ACHN (cell line): ENCODE results near the gene RHOT2.

Source experiments
- DNase-seq: peaks from one replicate; pipeline ENCODE4 v3.0.0-alpha.2; 2015
- in situ Hi-C: cut with HindIII; loops from 2 replicates; pipeline ENCODE4 v1.10.0; 2017; ENCODE audit warnings: low sequenced_read_pairs, low pct_ligation_motif_present, low pct_unique_long_range_greater_than_20kb

The RHOT2 gene

DNA sequence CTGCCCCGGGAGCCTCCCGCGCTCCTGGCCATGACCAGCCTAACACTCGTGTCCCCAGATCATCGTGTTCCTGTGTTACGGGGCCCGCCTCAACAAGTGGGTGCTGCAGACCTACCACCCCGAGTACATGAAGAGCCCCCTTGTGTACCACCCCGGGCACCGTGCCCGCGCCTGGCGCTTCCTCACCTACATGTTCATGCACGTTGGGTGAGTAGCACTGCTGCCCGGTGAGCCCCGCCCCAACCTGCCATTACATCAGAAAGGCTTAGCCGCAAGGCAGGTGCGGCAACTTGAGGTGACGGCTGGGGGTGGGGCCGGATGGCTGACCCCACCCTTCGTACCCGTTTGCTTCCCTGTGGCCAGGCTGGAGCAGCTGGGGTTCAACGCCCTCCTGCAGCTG, 9.0 kb downstream of the RHOT2 start:
- in situ Hi-C loops = no loop called here
- DNase-seq = no peak

DNA sequence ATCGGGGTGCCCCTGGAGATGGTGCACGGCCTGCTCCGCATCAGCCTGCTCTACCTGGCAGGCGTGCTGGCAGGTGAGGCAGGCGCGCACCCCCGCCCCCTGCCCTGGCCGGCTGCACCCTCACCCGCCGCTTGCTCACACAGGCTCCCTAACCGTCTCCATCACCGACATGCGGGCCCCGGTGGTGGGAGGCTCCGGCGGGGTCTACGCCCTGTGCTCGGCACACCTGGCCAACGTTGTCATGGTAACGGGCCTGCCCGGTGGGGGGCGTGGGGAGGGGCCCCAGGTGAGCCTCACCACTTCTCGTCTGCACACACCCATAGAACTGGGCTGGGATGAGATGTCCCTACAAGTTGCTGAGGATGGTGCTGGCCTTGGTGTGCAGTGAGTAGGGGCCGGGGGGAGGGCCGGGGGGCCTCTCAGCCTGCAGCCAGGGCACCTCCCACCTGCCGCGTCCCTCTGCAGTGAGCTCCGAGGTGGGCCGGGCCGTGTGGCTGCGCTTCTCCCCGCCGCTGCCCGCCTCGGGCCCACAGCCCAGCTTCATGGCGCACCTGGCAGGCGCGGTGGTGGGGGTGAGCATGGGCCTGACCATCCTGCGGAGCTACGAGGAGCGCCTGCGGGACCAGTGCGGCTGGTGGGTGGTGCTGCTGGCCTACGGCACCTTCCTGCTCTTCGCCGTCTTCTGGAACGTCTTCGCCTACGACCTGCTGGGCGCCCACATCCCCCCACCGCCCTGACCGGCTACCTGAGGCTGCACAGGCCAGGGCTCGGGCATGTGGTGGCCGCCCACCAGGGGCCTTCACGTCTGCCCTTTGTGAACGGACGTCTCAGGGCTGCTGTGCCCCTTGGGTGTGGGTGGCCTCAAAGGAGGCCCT, 9.6 kb downstream of the RHOT2 start:
- DNase-seq = no peak
- in situ Hi-C loops = no loop called here

DNA sequence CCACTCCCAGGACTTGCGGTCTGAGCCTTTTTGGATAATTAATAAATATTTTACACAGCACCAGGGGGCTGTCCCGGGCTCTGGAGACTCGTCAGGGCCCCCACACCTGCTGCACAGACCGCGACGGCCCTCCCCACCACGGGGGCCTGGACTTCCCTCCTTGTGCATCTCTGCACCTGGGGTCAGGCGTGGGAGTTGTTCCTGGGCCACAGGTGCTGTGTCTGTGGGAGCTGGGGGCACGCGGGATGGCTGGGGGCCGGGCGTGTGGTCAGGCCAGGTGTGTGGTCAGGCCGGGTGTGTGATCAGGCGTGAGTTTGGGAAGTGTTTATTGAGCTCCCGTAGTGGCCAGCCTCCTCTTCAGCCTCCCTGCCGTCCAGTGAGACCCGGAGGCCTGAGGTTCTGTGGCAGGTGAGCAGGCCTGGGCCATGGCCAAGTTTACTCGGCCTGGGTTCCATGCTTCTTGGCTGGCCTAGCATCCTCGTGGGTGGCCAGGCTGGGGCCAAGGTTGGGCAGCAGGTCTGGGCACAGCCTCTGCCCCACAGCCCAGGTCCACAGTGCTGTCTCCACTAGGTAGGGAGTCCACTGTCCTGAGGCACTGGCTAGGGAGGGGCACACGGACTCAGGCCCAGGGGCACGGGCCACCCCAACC, 10.4 kb downstream of the RHOT2 start:
- no peak for DNase-seq
- in situ Hi-C loops = no loop called here

DNA sequence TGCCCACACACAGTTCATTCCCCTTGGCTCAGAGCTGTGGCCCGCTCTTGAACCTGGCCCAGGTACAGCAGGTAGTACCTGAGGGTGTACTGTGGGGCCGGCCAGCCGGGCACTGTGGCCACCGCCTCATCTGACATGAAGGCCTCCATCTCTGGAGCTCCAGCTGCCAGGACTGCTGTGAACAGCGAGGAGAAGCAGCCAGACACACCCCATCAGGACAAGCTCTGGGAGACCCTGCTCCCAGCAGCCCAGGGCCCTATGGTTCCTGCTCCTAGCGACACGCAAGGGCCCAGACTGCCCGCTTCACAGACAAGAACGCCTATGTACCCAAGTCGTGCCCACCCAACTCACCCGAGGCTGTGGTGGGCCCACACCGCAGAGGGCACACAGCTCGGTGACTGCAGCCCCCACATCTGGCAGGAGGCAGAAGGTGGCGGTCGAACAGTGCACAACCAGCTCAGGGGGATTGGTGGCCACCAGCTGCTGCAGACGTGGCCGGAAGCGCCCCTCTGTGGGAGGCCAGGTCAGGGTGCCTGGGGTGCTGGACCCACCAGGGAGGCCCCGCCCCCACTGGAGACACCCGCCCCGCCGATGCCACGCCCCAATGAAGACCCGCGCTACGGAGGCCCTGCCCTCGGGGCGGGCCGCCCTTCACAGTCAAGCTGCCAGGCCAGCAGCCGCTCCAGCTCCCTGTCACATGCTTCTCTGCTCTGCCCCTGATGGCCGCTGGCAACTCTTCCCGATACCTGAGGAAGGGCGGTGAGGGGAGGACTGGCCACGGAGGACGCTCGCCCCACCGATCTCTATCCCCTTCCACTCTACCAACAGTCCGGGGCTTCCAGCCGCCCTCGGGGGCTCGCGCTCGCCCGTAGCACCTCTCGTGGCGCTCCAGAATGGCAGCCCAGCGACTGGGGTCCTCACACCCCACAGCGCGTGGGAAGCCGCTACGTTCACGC, 11.2 kb downstream of the RHOT2 start:
- DNase-seq = peak; percentile 78
- in situ Hi-C loops = no loop called here

DNA sequence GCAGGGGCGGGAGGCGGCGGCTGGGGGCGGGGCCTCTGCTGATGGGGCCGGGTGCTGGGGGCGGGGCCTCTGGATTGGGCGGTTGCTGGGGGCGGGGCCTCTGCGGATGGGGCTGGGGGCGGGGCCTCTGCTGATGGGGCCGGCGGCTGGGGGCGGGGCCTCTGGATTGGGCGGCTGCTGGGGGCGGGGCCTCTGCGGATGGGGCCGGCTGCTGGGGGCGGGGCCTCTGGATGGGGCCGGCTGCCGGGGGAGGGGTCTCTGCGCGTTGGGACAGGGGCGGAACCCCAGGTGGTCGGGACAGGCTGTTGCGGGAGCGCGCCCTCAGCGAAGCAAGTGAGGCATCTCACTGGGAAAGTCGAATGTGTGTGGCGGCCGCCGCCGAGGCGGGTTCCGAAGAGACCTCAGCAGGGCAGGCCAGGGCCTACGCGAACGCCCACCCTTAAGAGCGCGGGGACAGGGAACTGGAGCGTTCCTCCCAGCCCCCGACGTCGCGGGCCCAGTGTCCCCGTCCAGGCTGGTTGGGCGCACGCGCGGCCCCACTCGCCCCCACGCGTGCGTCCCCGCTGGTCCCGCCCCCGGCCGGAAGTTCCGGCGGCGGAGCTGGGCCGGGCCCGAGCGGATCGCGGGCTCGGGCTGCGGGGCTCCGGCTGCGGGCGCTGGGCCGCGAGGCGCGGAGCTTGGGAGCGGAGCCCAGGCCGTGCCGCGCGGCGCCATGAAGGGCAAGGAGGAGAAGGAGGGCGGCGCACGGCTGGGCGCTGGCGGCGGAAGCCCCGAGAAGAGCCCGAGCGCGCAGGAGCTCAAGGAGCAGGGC, 12.1 kb downstream of the RHOT2 start, which contains the start of gene STUB1:
TSS of gene STUB1 (plus strand) at position 597 of the 811 bp plus-strand sequence. CDS start at position 713, 116 bp downstream.
- in situ Hi-C loops = no loop called here
- DNase-seq = peak; percentile 89

DNA sequence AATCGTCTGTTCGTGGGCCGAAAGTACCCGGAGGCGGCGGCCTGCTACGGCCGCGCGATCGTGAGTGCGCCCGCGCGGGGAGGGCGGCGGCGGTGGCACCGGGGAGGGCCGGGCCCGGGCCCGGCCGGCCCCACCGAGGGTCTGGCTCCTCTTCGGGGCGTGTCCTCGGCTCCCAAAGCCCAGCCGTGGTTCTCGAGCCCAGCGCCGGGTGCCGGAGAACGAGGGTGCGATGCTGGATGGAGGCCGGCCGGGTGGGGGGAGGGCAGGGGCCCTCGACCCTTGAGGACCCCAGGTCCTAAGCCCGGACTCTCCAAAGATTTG, 12.7 kb downstream of the RHOT2 start:
- in situ Hi-C loops = no loop called here
- DNase-seq = no peak

DNA sequence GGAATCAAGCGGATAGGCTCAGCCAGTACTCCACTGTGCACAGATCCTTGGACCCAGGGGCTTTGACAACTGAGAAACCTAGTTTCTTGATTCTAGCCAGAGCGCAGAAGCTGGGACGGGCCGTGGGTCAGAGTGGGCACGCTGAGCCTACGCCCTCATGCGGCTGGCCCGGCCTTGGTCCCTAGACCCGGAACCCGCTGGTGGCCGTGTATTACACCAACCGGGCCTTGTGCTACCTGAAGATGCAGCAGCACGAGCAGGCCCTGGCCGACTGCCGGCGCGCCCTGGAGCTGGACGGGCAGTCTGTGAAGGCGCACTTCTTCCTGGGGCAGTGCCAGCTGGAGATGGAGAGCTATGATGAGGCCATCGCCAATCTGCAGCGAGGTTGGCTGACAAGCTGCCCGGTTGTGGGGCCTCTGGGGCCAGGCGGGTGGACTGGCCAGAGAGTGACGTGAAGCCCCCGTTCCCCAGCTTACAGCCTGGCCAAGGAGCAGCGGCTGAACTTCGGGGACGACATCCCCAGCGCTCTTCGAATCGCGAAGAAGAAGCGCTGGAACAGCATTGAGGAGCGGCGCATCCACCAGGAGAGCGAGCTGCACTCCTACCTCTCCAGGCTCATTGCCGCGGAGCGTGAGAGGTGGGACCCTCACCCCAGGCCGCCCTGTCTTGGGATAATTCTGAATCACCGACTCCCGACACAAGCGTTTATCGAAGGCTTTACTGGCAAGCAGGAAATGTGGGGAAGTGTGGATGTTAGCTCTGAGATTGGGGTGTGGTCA, 13.2 kb downstream of the RHOT2 start:
- in situ Hi-C loops = no loop called here

DNA sequence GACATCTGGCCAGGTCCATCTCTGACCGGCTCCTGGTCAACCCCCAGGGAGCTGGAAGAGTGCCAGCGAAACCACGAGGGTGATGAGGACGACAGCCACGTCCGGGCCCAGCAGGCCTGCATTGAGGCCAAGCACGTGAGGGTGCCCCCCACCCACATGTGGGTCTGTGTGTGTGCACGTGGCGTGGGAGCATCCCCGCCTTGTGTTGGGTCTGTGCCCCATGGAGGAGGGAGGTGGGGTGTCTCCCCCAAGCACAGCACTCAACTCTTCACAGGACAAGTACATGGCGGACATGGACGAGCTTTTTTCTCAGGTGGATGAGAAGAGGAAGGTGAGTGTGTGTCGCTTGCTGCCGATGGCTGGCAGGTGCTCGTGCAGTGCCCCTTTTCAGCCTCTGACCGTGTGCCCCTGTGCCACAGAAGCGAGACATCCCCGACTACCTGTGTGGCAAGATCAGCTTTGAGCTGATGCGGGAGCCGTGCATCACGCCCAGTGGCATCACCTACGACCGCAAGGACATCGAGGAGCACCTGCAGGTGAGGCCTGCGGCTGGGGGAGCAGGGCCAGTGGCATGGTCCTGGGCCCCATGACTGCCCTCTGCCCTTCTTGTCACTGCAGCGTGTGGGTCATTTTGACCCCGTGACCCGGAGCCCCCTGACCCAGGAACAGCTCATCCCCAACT, 14.0 kb downstream of the RHOT2 start:
- DNase-seq = peak; percentile 30
- in situ Hi-C loops = no loop called here

More for the DNA sequence above, 13.2 kb downstream of the RHOT2 start:
- DNase-seq = peak; percentile 64

DNA sequence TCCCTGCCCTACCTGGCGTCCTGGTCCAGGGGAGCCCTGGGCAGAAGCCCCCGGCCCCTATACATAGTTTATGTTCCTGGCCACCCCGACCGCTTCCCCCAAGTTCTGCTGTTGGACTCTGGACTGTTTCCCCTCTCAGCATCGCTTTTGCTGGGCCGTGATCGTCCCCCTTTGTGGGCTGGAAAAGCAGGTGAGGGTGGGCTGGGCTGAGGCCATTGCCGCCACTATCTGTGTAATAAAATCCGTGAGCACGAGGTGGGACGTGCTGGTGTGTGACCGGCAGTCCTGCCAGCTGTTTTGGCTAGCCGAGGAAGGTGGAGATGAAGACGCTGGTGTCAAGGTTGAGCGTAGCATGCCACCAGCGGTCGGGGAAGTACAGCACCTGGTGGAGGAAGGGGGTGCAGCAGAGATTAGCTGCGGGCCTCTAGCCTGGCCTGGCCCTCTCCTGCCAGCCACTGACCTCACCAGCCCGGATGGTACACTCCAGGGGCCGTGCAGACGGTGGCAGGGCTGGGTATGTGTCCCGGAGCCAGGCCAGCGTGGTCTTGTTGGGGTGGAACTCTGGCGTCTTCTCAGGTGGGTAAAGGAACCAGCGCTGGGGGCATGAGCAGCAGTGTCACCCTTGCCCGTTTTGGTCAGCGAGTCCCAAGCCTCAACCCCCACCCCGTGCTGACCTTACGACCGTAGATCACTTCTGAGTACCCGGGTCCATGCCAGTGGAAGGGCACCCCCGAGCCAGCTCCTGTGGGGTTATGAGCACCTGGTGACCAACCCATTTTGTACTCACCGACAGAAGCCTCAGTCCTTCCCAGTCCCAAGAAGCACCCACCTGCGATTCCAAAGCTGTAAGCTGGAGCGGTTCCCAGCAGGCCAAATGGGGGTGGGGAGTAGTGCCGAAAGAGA, 14.8 kb downstream of the RHOT2 start:
- in situ Hi-C loops = no loop called here
- DNase-seq = no peak

DNA sequence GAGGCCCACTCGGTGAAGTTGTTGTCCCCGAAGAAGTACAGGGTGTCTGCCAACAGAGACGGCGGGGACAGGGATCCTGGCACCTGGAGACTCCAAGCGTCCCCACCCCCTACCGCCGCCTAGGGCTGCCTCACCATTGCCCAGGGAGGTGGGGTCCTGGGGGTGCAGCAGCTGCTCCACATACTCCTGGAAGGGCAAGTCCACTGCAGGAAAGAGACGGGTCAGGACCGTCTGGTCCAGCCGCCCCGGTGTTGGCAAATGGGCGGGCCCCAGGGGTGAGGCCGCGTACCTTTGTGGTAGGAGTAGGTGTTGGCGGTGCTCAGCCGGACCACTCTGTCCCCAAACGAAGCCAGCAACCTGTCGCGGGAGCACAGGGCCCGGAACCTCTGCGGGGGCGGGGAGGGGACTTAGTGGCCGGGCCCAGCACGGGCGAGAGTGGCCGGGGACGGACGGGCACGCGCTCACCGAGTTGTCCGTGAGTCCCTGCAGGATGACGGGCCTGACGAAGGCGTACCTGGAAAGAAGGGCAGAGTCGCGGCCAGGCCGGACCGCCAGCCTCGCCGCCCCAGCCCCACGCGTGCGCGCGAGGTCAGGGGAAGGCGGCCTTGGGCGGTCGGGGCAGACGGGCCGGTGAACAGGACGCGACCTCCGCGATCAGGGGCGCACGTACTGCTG, 15.6 kb downstream of the RHOT2 start:
- DNase-seq = no peak
- in situ Hi-C loops = no loop called here

DNA sequence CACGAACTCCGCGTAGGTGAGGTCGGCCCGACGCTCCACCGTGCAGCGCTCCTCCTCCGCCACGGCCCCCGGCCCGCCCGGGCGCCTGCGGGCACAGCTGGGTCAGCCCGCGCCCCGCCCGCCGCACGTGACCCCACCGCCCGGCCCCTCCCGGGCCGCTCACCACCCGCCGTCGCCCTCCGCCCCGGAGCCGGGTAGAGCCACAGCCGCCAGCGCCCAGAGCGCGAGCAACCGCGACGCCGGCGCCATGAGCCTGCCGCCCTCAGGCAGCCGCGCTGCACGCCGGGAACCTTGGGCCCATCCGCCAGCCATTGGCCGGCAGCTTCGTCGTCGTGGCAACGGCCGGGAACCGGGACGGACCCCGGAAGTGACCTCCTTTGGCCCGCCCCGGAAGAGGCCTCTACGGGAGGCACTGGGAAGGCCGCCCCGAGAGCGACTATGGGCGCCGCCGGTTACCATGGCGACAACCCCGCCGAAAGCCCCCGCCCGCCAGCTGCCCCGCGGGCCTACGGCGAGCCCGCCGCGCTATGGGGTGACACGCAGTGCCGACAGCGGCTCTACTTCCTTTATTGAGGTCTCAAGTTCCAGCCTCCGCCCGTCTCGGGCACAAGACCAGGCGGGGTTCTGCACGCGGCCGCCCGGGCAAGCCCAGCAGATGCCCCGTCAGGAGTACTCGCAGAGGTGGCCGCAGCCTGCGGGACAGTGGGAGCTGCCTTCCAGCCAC, 16.3 kb downstream of the RHOT2 start, which contains the start of gene JMJD8:
TSS of gene JMJD8 (minus strand) at position 264 of the 724 bp plus-strand sequence. CDS start at position 249, 15 bp downstream.
- in situ Hi-C loops = no loop called here

DNA sequence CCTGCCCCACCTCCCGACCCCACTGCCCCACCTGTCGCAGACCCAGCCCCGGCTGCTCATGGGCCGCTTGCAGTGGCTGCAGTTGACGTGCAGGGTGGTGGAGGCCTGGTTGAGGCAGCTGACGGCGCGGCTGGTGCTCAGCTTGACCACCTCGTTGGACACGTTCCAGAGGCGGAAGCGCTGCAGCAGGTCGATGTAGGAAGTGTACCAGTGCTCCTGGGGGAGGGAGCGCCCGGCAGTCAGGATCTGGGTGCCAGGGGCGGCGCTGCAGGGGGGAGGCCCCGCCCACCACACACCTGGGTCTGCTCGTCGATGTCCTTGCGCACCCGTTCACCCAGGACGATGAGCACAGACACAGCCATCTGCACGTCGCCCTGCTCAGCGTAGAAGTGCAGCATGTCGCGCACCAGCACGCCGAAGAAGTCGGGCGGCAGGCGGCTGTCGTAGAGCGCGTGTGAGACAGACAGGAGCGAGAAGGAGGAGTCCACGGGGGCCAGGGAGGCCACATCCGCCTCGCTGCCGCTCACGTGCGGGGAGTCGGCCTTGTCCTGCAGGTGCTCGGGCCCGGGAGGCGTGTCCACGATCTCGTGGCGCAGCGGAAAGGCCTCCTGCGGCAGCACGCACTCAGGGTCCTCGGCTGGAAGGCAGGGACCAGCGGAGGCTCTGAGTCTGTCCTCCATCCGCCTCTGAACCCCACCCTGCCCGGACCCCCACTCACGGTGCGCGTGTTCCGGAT, 17.2 kb downstream of the RHOT2 start:
- in situ Hi-C loops = no loop called here
- DNase-seq = no peak

More for the DNA sequence above, 16.3 kb downstream of the RHOT2 start, which contains the start of gene JMJD8:
- peak; percentile 99 for DNase-seq

DNA sequence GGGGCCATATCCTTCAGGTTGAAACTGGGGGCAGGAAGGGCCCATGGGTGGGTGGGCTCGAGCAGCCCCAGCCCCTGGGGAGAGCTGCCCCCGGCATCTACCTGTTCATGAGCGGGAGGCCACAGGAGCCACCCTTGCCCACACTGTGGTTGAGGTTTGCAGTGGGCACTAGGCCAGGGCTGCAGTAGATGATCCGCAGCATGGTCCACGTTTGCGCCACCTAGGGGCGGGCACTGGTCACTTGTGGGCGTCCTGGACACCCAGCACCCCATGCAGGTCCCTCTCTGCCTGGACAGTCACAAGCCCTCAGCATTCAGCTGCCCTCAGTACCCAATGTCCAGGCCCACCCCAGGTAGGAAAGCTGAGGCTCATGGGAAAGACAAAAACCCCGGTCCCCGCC, 18.0 kb downstream of the RHOT2 start:
- in situ Hi-C loops = no loop called here
- peak; percentile 70 for DNase-seq
